GM21381 (cell line): ENCODE results near the gene SVOPL.

Experiments
- ATAC-seq: cut with Tn5 transposase; IDR thresholded peaks from one replicate; pipeline ENCODE4 v1.9.1; 2021; ENCODE audit warnings: mild to moderate bottlenecking, moderate library complexity; ENCODE audit not compliant: unreplicated experiment

SVOPL gene

GRCh38 chr7:138662076-138662990 lies 38.8 kb downstream of the SVOPL start:
- ATAC-seq = no peak

DNA sequence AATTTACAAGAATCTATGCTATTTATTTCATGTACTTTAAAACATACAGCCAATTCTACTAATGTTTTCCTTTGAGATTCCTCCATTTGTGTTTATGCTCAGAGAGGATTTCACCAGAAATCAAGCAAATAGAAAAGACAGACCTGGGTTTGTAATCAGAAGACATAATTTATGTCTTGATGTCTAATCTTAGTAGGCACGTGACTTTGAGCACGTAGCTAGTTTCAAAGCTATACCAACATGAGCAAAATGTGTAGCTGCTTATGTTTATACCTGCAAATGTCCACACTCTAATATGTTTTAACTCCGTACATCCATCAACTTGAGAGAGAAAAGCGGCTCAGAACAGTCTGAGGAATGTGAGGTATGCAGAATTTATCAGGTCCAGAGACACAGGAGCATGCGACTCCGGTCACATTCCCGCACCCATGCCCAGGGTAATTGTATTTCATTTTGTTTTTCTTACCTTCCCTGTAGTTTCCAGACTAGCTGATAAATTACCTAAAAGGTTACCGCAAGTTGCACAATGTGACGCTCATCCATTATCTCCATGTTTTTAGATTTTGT lies 40.0 kb downstream of the SVOPL start:
- ATAC-seq = no peak

DNA sequence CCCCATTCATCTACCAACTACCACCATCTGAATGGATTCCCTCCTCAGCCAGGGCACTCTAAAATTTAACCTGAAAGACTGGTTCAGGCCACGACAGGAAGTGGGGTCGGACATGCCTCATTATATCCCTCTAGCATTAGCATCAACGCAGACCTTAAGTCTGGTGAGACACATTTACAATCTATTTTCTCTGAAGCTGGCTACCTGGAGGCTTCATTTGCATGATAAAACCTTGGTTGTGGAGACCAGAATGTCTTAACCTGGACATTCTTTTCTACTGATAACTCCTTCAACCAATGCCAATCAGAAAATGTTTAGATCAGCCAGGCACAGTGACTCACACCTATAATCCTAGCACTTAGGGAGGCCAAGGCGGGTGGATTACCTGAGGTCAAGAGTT lies 42.3 kb downstream of the SVOPL start:
- no peak for ATAC-seq

GRCh38 chr7:138657854-138658386 lies 43.2 kb downstream of the SVOPL start:
- no peak for ATAC-seq

GRCh38 chr7:138656952-138657351 lies 44.2 kb downstream of the SVOPL start:
- ATAC-seq = no peak

DNA sequence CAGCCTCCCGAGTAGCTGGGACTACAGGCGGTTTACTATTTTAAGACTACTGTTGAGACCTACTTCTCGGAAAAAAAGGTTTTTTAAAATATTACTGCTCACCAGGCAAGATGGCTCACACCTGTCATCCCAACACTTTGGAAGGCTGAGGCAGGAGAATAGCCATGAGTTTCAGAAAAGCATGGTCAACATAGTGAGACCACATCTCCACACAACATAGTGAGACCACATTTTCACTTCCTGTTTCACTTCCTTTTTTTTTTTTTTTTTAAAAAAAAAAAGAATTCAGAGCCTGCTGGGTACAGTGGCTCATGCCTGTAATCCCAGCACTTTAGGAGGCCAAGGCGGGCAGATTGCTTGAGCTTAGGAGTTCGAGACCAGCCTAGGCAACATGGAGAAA lies 46.5 kb downstream of the SVOPL start:
- no peak for ATAC-seq

DNA sequence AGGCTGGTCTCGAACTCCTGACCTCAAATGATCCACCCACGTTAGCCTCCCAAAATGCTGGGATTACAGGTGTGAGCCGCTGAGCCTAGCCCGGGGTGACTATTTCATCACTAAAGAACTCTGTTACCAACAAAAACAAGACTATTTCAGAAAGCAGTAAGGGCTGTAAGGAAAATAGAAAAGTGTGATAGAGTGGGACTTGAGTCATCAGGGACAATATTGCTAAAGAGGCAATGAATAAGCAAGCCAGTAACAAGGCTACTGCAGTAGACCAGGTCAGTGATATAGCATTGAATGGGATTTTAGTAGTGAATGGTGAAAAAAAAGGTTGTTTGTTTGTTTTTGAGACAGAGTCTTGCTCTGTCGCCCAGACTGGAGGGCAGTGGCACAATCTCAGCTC lies 51.7 kb downstream of the SVOPL start:
- no peak for ATAC-seq

DNA sequence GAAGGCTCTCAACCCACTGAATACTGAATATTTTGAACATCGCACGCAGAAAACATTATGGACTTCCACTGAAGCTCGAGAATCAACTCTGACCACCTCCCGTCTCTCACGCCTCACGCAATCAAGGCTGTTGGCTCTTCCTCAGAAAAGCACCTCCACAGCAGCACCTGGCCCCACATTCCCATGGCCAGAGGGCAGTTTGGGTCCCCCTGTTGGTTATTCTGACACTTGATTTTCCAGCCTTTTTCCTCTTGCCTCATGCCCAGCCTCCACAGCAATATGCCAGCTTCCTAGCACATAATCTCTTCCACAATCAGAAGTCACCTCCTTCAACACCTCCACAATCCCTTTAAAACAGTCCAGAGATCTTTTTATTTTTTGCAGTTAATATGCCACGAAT lies 55.9 kb downstream of the SVOPL start:
- ATAC-seq = no peak

- no peak for ATAC-seq
Observed at GRCh38 chr7:138632826-138633602, 68.1 kb downstream of the SVOPL start.

GRCh38 chr7:138632384-138632783 lies 68.8 kb downstream of the SVOPL start:
- no peak for ATAC-seq

- no peak for ATAC-seq
Observed at GRCh38 chr7:138630059-138630610, 71.0 kb downstream of the SVOPL start.

GRCh38 chr7:138627361-138627760 lies 73.8 kb downstream of the SVOPL start:
- no peak for ATAC-seq

- no peak for ATAC-seq
Observed at GRCh38 chr7:138626846-138627245, 74.3 kb downstream of the SVOPL start.

DNA sequence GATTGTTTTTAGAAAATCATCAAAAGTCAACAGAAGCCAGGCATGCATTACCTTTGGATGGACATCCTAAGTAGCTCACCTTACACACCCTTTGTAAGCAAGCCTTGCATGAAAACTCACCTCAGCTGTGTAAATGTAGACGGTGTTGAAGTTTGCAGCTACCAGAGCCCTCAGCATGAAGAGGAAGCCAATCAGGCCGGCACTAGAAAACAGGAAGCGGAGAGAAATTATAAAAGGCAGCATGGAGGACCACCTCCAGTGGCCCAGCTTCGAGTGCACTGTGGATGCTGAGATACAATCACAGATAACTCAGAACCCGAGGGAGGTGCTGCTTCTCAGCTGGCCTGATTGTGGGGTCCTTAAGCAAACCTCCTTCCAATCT lies 75.3 kb downstream of the SVOPL start:
- no peak for ATAC-seq

GRCh38 chr7:138625084-138625848 lies 75.9 kb downstream of the SVOPL start:
- no peak for ATAC-seq

DNA sequence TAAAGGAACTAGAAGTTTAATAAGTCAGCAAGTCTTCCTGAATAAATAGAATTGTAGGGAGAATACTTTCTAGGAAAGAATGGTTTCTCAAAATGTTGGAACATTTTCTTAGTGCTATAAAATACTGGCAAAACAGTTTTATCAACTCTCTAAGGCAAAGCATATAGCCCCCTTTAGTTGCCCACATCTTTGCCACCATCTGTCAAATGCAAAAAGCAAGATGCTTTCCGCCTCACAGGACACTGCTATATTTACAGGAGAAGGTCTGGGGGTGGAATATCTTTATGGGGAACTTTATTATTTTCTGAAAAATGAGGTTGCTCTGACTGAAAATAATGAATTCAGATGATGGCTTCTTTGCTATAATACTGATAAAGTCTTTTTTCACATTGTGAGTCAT lies 78.3 kb downstream of the SVOPL start:
- no peak for ATAC-seq

DNA sequence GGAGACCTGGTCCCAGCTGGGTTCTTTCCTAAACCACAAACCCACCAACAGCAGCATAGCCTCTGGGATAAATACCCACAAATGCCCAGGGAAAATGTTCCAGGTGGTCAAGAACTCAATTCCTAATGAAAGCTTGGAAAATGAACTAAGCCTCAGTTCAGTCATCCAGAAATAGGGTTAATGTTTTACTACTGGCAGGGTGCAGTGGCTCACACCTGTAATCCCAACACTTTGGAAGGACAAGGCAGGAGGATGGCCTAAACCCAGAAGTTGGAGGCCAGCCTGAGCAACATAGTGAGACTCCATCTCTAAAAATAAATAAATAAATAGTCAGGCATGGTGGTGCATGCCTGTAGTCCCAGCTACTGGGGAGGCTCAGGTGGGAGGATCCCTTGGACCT lies 82.2 kb downstream of the SVOPL start:
- ATAC-seq = no peak

GRCh38 chr7:138618506-138618905 lies 82.7 kb downstream of the SVOPL start:
- no peak for ATAC-seq

DNA sequence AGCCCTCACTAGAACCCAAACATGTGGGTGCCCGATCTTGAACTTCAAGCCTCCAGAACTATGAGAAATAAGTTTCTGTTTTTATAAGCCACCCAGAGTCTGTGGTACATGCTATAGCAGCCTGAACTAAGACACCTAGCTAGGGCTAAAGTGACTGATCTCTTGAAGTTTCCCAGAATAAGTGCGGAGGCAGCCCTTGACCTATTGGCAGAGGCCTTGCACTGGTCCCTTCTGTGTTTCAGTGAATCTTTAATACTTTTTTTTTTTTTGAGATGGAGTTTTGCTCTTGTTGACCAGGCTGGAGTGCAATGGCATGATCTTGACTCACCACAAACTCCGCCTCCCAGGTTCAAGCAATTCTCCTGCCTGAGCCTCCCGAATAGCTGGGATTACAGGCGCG lies 85.1 kb downstream of the SVOPL start:
- ATAC-seq = no peak

DNA sequence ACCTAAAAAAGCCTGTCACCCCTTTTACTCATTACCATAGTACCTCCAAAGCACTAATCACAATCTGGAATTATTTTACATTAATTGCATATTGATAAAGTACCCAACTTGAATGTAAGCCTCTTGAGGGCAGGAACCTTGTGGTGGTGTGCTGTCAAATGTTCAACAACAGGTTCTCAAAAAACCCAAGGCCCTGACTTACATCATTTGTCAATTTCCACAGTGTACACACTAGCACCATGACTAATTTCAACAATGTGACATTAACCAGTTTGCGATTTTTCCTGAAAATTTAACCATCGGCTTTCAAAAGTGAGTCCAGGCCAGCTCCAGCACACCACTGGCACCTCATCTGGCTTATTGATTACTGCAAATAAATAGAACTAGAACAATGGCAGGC lies 87.5 kb downstream of the SVOPL start:
- no peak for ATAC-seq
